RPMI8226 (cell line): Measurements from ENCODE around the gene SCN2A.

Source experiments
- DNase-seq: peaks from one replicate; pipeline ENCODE4 v3.0.0-alpha.2; 2015

SCN2A gene

DNA sequence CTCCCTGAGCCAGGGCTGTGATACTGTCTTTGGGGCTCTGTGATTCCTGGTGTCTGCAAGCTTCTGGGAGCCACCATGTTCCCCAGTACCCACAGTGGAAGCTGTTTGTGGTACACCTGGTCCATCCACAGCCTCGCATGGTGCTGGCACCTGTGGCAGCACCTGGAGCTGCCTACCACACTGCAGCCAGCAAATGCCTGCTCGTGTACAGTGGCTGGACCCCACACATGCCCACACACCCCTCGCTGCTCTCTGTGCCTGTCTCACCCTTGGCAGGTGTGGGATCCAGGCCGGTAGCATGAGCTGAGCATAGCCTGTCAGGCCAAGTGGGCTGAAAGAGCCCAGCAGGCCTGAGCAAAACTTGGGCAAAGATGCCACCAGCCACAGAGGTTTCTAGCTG is 188.5 kb downstream of the SCN2A start:
- no peak for DNase-seq

DNA sequence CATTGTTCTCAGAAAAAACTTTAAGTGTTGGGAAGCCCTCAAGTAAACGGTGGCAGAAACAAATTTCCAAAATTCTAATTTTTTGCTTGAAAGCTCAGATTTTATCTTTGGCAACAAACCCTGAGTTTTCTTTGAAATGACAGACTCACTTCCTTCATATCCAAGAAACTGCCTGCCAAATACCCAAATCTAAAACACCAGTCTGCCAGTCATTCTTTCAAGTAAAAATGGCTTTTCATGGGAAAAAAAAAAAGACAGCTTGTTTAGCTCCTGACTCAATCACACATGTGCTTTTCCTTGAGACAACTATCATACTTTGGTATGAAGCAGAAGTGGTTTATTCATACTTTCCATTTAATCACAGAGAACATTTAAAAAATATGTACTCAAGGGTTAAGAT is 189.7 kb downstream of the SCN2A start:
- no peak for DNase-seq

DNA sequence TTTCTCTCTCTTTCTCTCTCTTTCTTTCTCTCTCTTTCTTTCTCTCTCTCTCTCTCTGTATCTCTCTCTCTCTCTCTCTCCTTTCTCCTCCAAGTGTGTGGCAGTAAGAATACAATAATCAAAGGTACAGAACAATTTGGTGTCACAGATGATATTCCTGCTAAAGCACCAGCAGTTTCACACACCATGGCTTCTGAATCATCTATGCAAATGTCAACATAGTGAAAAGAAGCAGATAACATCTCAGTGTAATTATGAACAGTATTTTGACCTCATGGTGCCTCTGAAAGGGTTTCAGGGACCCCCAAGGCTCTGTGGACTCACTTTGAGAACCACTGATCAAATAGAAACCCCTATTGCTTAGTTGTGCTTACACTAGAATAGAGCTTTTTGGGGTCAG is 191.8 kb downstream of the SCN2A start:
- DNase-seq: no peak

DNA sequence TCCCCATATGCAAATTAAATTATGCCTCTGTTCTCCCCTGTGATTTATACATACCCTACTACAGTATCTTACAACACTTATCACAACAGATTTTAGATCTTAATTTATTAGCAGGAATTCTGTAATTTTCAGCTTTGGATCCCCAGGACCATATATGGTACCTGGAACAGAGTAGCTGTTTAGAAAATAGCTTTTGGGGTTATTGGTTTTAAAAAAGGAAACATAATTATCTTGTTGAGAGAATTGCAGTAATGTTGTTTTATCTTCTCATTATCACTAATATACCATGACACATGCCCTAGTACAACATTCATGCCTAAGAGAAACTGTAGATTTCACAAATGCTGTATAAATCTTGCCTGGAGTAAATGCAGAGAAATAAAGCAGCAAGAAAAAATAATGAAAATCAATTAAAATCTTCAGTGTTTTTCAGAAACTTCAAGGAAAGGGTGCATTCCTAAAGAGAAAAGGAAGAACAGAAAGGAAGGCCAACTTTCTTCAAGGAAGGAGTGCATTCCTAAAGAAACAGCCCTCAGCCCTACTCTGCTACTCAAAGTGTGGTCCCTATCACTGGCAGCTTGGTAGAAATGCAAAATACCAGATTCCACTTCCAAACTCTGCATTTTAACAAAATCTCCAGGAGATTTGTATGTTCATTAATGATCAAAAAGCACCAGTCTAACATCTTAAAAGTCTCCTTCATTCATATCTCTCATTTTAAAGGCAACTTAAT is 193.2 kb downstream of the SCN2A start:
- no peak for DNase-seq

DNA sequence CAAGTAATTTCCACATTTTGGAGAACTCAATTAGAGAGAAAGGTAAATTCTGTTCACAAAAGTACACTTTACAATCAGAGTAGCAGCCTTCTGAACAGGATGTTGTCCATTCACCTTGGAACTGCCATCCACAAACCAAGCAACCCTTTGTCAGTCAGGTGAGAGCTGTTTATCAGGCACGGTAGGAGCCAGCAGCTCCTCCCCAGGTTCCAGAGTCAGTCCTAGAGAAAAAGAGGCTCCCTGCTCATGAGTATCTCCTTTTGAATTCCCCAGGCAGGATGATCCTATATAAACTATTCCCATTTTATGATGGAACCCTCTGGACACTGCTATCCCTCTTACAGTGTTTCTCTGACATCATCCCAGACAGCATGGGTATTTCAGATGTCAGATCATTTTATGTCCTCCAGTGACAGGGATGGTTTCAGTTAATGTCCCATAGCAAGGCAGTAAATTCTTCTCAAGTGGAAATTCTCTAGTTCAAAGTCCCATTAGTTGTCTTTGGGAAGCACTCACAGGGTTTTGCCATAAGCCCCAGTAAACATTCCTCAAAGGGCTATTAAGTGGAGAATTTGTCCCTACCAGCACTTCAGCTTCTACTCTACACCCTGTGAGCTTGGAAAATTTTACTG is 195.8 kb downstream of the SCN2A start:
- DNase-seq: no peak

DNA sequence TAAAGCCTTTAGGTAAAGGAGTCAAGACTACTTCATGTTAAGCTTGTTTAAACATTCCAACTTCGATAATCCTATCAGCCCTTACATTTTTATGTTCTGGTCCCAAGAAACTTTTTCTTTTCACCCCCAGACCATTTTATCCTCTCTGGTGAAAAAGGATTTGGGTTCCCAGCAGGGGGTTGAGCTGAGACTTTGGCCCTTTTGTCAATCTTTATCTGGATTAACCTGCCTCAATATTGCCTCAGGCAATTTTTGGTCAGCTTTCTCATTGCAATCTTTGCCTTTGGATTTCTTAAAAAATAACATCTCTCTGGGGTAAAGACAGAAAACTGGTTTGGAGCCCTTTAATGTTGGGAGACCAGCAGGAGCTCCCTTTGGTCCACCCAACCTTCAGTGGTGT is 196.4 kb downstream of the SCN2A start:
- DNase-seq: no peak

DNA sequence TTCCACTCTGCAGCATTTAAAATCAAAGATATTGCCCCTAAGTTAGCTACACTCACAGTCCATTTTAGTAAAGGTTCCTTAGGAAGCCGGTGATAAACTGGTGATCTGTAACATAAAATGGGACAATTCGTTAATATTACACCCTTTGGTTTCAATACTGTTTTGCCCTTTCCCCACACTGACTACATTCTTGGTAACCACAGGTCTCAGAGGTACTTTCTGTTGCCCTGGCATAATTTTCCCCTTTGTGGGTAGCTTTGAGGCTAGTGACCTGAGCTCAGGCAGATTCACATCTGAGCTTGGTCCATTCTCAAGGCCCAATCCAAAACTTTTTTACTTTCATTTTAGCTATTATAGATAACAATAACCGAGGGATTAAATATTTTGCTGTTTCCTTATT is 197.3 kb downstream of the SCN2A start:
- DNase-seq: no peak

DNA sequence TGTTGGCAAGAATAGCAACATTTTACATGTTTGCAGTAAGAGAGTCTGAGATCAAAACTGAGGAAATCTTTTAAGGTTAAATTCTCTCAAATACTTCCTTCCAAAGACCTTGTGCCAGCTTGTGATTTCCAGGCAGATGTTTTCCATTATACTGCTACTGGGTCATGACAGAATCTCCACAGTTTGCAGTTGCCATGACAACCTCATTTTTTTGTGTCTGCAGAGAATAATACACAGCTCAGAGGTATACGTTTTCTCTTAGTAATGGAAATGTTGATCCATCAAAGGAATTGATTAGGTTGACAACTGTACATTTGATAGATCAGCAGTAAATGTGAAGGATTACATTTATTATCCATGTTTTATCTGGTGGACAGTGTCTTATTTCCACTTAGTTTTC is 201.2 kb downstream of the SCN2A start:
- DNase-seq: no peak
